ENCODE data around the gene TRNT1.

Gene TRNT1

GRCh38 chr3:3117651-3118050 is 9.1 kb upstream of the TRNT1 start:
- H3K4me1 ChIP-seq (ENCODE audit: insufficient read depth, low read length, severe bottlenecking): no peaks in the 10 kb centered on the region
- no peak overlapping the region for H3K4me3 ChIP-seq (ENCODE audit: low read depth, low read length, poor library complexity, severe bottlenecking)
- no peaks in the 10 kb centered on the region for H3K9me2 ChIP-seq (ENCODE audit: low read depth, low read length)
- no peaks in the 10 kb centered on the region for H3K79me2 ChIP-seq (ENCODE audit: insufficient read depth, low read length)
- H2AFZ ChIP-seq (ENCODE audit: low read length): no peak overlapping the region
- TF ChIP-seq CTCF (IDR thresholded peaks at IDR 0.05; ENCODE audit: low read length): no peak
- no peak for TF ChIP-seq EZH2 (IDR thresholded peaks at IDR 0.05; ENCODE audit: borderline replicate concordance, low read length)
- no peaks in the 10 kb centered on the region for H4K20me1 ChIP-seq (ENCODE audit: insufficient read depth, low read length)
- H3K36me3 ChIP-seq (ENCODE audit: insufficient read depth, low read length): no peaks in the 10 kb centered on the region
- no peak overlapping the region for H3K4me2 ChIP-seq (ENCODE audit: low read length)
- H3F3A ChIP-seq (ENCODE audit: insufficient read depth, low read length): no peaks in the 10 kb centered on the region
- H3K27ac ChIP-seq (ENCODE audit: low read depth, low read length, poor library complexity, severe bottlenecking): no peak overlapping the region
- no peaks in the 10 kb centered on the region for H3K9me3 ChIP-seq (ENCODE audit: low read length)
- no peak overlapping the region for H3K9ac ChIP-seq (ENCODE audit: low read length)
- no peaks in the 10 kb centered on the region for H3K27me3 ChIP-seq (ENCODE audit: insufficient read depth, low read length)

- H3K4me2 ChIP-seq (ENCODE audit: low read length): no peak overlapping the region
- no peaks in the 10 kb centered on the region for H3K9me3 ChIP-seq (ENCODE audit: low read length)
- no peaks in the 10 kb centered on the region for H3K9me2 ChIP-seq (ENCODE audit: low read depth, low read length)
- H3K27ac ChIP-seq (ENCODE audit: low read depth, low read length, poor library complexity, severe bottlenecking): no peak overlapping the region
- TF ChIP-seq EZH2 (IDR thresholded peaks at IDR 0.05; ENCODE audit: borderline replicate concordance, low read length) (no peak), CTCF (IDR thresholded peaks at IDR 0.05; ENCODE audit: low read length) (no peak)
- no peaks in the 10 kb centered on the region for H3K27me3 ChIP-seq (ENCODE audit: insufficient read depth, low read length)
- no peak overlapping the region for H3K9ac ChIP-seq (ENCODE audit: low read length)
- no peaks in the 10 kb centered on the region for H3F3A ChIP-seq (ENCODE audit: insufficient read depth, low read length)
- H2AFZ ChIP-seq (ENCODE audit: low read length): no peak overlapping the region
- no peaks in the 10 kb centered on the region for H3K4me1 ChIP-seq (ENCODE audit: insufficient read depth, low read length, severe bottlenecking)
- H3K4me3 ChIP-seq (ENCODE audit: low read depth, low read length, poor library complexity, severe bottlenecking): no peak overlapping the region
- no peaks in the 10 kb centered on the region for H3K79me2 ChIP-seq (ENCODE audit: insufficient read depth, low read length)
- no peaks in the 10 kb centered on the region for H4K20me1 ChIP-seq (ENCODE audit: insufficient read depth, low read length)
- H3K36me3 ChIP-seq (ENCODE audit: insufficient read depth, low read length): no peaks in the 10 kb centered on the region
Measured at GRCh38 chr3:3119393-3119851, 7.3 kb upstream of the TRNT1 start.

GRCh38 chr3:3125977-3126376 is 763 bp upstream of the TRNT1 start:
- Histone ChIP-seq H3K4me1 (ENCODE audit: insufficient read depth, low read length, severe bottlenecking) (peaks cover 24% of the 10 kb centered on the region), H3K27ac (ENCODE audit: low read depth, low read length, poor library complexity, severe bottlenecking) (peak overlapping the region; percentile 68), H3K4me2 (ENCODE audit: low read length) (peak overlapping the region; percentile 74), H3K9ac (ENCODE audit: low read length) (peak overlapping the region; percentile 92), H4K20me1 (ENCODE audit: insufficient read depth, low read length) (no peaks in the 10 kb centered on the region), H3K4me3 (ENCODE audit: low read depth, low read length, poor library complexity, severe bottlenecking) (peak overlapping the region; percentile 90), H3K27me3 (ENCODE audit: insufficient read depth, low read length) (no peaks in the 10 kb centered on the region), H3K9me2 (ENCODE audit: low read depth, low read length) (no peaks in the 10 kb centered on the region), H3K36me3 (ENCODE audit: insufficient read depth, low read length) (peaks cover 31% of the 10 kb centered on the region), H3F3A (ENCODE audit: insufficient read depth, low read length) (no peaks in the 10 kb centered on the region), H3K79me2 (ENCODE audit: insufficient read depth, low read length) (peaks cover 20% of the 10 kb centered on the region), H2AFZ (ENCODE audit: low read length) (peak overlapping the region; percentile 100), H3K9me3 (ENCODE audit: low read length) (no peaks in the 10 kb centered on the region)
- TF ChIP-seq EZH2 (IDR thresholded peaks at IDR 0.05; ENCODE audit: borderline replicate concordance, low read length): no peak
- TF ChIP-seq CTCF (IDR thresholded peaks at IDR 0.05; ENCODE audit: low read length): no peak

Data from OCI-LY1 (cell line).